NOMO-1 (cell line): ENCODE data around the gene HRH2.
"Not testable (repeated sequence)": the region's sequence is repeated elsewhere in the genome, so short reads cannot be mapped to it uniquely, and the experiment has no call there.

Experiments
- DNase-seq, 2 experiments: peaks; one replicate each; lab custom pipeline; 2025; ENCODE audit not compliant: unreplicated experiment in 2 of 2; lab: John Stamatoyannopoulos, UW

Gene HRH2

GRCh38 chr5:175711472-175712312 lies 53.8 kb downstream of the HRH2 start:
- no peak for DNase-seq

DNA sequence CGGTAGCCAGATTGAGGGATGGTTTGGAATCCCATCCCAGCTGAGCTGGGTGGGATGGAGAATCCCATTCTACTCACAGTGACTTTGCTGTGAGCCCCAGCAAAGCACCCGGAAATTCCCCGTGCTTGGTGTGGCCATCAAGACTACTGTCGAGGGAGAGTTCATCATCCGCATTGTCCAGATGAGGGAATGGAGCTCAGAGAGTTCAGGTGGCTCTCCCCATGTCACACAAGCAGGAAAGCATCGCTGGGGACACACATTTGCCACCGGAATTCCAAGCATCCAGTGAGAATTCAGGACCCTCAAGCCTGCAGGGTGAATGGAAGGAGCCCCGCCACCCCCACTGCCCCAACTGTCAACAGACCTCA lies 54.4 kb downstream of the HRH2 start:
- DNase-seq = no peak

DNA sequence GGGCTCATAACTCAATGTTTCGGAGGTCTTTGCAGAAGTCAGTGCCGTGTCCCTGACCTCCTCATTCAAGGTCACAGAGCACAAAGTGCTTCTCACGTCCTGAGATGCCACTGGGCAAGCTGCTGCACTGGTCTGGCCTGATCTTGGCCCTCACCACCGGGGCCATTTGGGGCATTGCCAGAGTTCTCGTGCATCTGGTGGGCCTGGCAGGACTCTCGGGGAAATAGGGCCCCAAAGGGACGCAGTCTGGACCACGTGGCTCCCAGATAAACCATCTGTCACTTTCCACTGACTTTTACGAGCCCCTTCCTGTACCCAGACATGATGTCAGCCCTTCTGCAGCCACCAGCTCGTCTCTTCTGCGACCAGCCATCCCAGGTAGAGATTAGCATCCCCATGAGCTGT lies 54.8 kb downstream of the HRH2 start:
- peak in 1 of 2 experiments; percentile 15 for DNase-seq

- DNase-seq = no peak
Observed at GRCh38 chr5:175713930-175714329, 56.1 kb downstream of the HRH2 start.

DNA sequence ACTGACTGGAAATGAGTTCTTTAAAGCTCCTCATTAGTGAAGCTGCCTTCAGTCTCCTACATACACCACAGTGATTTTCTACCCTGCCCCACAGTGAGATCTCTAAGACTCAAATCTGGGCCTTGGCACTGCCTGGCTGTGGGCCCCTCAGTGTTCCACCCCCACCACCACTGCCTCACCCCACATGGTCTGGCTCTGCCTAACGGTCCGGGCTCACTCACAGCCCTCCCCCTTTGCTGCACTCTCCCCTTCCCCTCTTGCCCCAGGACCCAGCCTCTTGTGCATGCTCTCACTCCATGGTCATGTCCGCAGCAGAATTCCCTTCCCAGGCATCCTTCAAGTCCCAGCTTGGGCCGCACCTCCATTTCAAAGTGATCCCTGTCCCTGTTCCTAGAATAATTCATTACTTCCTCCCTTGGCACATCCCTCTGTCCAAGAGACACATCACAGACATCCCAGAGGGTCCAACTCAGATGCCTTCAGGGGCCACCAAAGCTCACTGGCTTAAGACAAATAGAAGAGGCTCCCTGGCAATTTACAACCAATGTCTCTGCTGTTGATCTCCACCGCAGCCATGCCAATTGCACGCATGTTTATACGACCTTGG lies 56.7 kb downstream of the HRH2 start:
- DNase-seq = no peak

GRCh38 chr5:175715627-175716522 lies 58.0 kb downstream of the HRH2 start:
- DNase-seq = no peak

GRCh38 chr5:175717837-175718236 lies 60.0 kb downstream of the HRH2 start:
- DNase-seq = peak; percentile 14 to 39

DNA sequence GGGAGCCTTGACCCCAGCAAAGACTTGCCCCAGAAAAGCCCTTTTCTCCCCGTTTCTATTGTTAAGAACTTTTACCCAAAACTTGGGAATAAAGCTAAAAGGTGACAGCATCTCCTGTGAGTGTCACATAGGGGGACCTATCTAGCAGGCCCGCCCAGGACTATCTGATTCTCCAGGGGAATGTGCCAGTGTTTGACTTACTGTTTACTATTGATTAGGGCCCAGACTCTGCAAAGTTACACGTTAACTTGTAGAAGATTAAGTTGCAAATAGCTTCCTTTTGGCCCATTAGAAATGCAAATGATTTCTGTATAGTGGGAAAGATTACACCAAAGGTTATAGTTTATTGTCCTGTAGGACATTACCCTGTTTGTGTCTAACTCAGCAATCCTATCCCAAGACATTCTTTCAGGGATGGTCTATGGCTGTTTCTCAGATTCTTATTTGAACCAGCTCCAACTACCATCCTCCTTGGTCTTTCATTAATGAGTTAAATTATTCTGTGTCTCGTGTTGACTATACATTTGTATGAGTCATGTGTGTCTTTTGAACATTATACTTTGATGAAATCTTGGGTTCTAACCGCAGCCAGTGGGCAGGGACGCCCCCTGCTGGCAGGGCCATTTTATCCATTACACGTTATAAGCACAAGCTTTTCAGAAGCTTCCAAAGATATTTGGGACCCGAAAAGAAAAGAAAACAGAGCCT lies 60.7 kb downstream of the HRH2 start:
- peak; percentile 54 to 59 for DNase-seq

- not testable (repeated sequence) for DNase-seq
Observed at GRCh38 chr5:175719109-175719432, 61.2 kb downstream of the HRH2 start.

GRCh38 chr5:175724314-175725275 lies 66.7 kb downstream of the HRH2 start:
- no peak for DNase-seq

GRCh38 chr5:175728316-175728715 lies 70.4 kb downstream of the HRH2 start:
- DNase-seq = no peak

DNA sequence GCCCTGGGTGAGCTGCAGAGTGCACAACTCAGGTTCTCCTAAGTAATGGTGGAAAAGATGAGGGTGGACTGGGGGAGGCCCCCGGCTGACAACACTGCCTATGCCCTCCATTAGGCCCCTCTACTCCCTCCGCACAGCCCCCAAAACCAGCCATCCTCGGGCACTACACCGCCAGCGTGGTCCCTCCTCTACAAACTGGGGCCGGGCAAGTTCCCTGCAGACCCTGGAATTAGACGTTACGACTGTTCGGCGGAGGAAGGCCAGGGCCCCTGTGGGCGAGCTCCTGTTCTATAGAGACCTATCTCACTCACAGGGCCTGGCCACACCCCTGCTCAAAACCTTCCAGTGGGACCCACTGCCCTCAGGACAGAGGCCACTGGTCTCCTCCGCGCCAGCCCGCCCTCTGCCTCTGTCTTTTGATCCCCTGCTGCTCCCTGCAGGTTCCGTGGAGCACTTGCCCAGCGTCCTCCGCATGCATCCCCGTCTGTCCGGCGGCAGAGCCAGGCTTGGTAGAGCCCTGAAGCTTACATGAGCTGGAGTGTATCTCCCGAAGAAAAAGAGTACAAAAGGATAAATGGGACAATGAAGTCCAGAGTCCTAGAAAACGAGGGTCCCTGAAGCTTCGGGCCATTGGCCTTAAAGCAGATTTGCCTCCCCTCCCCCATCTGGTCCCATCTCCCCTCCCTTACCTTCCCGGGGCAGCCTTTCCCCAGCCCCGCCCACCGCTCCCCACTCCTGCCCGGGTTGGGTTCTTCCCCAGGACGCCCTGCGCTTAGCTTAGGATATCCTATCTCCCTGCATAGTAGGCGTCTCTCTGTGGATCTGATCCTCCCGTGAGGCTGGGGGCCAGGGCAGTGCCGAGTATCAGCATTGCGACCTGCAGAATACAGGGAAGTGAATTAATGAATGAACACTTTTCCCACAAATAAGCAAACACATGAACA lies 71.3 kb downstream of the HRH2 start:
- DNase-seq = no peak

DNA sequence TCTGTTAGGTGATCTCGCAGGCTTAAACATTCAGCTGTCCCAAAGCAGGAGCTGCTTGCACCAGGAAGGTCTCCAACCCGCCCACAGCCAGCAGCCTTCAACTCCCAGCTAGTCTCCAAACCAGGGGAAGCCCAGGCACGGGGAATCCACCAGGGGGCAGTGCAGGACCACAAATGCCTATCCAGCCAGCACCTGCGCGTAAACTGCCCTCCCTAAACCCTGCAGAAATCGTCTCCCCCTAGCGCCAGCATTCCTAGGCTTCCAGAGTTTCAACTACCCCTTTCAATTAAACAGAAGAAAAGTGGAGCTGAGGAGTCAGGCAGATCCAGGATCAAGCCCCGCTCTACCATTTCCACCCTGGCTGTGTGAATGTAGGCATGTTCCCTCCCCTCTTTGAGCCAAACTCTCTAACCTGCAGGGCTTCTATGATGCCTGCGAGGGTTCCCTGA lies 72.0 kb downstream of the HRH2 start:
- peak; percentile 62 to 81 for DNase-seq

GRCh38 chr5:175731172-175731571 lies 73.3 kb downstream of the HRH2 start:
- DNase-seq = no peak

GRCh38 chr5:175731756-175732465 lies 74.0 kb downstream of the HRH2 start:
- no peak for DNase-seq

GRCh38 chr5:175733017-175733416 lies 75.1 kb downstream of the HRH2 start:
- no peak for DNase-seq

DNA sequence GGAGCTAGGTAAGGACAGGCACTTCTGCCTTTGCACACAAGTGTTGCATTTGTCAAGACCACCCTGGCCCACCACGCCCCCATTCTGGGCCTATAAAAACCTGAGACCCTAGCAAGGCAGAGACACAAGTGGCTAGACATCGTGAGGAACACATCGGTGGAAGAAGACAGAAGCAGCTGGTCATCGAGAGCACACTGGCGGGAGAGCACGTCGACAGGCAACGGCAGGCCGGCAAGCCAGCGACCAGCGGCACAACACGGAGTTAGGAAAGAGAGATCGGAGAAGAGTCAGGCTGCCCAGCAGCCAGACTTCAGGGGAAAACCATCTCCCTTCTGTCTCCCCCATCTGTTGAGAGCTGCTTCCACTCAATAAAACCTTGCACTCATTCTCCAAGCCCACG lies 76.1 kb downstream of the HRH2 start:
- DNase-seq = no peak

DNA sequence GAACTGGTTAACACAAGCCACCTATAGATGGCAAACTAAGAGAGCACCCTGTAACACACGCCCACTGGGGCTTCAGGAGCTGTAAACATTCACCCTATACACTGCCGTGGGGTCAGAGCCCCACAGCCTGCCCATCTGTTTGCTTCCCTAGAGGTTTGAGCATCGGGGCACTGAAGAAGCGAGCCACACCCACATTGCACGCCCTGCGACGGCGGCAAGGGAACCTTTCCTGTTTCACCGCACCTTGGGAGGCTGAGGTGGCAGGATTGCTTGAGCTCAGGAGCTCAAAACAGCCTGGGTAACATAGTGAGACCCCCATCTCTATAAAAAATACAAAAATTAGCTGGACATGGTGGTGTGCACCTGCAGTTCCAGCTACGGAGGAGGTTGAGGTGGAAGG lies 76.6 kb downstream of the HRH2 start:
- no peak for DNase-seq
